ENCODE measurements around the gene RRAGD.

DNA sequence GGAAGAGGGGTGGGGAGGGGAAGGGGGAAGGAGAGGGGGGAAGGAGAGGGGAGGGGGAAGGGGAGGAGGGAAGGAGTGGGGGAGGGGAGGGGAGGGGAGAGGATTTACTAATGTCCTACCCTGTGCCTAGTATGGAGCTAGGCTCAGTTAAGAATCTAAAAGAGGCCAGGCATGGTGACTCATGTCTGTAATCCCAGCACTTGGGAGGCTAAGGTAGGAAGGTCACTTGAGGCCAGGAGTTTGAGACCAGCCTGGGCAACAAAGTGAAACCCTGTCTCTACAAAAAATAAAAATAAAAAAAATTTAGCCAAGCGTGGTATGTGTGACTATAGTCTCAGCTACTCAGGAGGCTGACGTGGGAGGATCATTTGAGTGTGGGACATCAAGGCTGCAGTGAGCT is 72.5 kb downstream of the RRAGD start:
- TF ChIP-seq, protein P1, sequence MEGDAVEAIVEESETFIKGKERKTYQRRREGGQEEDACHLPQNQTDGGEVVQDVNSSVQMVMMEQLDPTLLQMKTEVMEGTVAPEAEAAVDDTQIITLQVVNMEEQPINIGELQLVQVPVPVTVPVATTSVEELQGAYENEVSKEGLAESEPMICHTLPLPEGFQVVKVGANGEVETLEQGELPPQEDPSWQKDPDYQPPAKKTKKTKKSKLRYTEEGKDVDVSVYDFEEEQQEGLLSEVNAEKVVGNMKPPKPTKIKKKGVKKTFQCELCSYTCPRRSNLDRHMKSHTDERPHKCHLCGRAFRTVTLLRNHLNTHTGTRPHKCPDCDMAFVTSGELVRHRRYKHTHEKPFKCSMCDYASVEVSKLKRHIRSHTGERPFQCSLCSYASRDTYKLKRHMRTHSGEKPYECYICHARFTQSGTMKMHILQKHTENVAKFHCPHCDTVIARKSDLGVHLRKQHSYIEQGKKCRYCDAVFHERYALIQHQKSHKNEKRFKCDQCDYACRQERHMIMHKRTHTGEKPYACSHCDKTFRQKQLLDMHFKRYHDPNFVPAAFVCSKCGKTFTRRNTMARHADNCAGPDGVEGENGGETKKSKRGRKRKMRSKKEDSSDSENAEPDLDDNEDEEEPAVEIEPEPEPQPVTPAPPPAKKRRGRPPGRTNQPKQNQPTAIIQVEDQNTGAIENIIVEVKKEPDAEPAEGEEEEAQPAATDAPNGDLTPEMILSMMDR (IDR thresholded peaks at IDR 0.05) = no peak
- TF ChIP-seq POLR2A (IDR thresholded peaks at IDR 0.05) = no peak

All from prostate gland (tissue), 2 donors.